Kidney (tissue), 14 donors: Measurements from ENCODE around the gene CNOT4. TPM values are rescaled to one million over a fixed set of nuclear protein-coding genes. Genes with fewer than 3 reads are reported as not detected.
"Not testable (repeated sequence)": the region's sequence is repeated elsewhere in the genome, so short reads cannot be mapped to it uniquely, and the experiment has no call there.

Source experiments
- DNase-seq, 5 donors: peaks; one replicate each; pipeline ENCODE4 v3.0.0-alpha.2; 2013 to 2020
- FAIRE-seq: peaks from 2 replicates; lab custom pipeline; 2012; peaks lifted over from hg19 to GRCh38; lab: Jason Lieb, UNC
- H3K27ac ChIP-seq, 2 donors: one replicate each; pipeline ENCODE4 v1.7.0; 2013; ENCODE audit warnings: low read depth in 2 of 2, low read length in 2 of 2, inconsistent platforms in 1 of 2
- H3K27me3 ChIP-seq: one replicate; pipeline ENCODE4 v1.7.1; 2013; ENCODE audit warnings: low read length, inconsistent platforms; ENCODE audit not compliant: control insufficient read depth, insufficient read depth
- H3K36me3 ChIP-seq, 3 donors: one replicate each; pipeline versions ENCODE4 v1.7.0 to v1.7.1; 2013; ENCODE audit warnings: low read length in 3 of 3, control low read depth in 1 of 3, inconsistent platforms in 1 of 3; ENCODE audit not compliant: insufficient read depth in 3 of 3, control insufficient read depth in 2 of 3
- H3K4me1 ChIP-seq, 3 donors: one replicate each; pipeline versions ENCODE4 v1.7.0 to v1.7.1; 2013; ENCODE audit warnings: low read length in 3 of 3, inconsistent platforms in 1 of 3, low read depth in 1 of 3; ENCODE audit not compliant: control insufficient read depth in 2 of 3, insufficient read depth in 2 of 3
- H3K4me3 ChIP-seq, 3 donors: one replicate each; pipeline versions ENCODE4 v1.7.0 to v1.8.1; 2013; ENCODE audit warnings: low read length in 3 of 3, control low read depth in 1 of 3, inconsistent platforms in 1 of 3
- H3K9ac ChIP-seq, 3 donors: one replicate each; pipeline versions ENCODE4 v1.7.0 to v1.7.1; 2013; ENCODE audit warnings: low read length in 3 of 3, control low read depth in 1 of 3, inconsistent platforms in 1 of 3
- H3K9me3 ChIP-seq, 3 donors: one replicate each; pipeline versions ENCODE4 v1.7.0 to v1.7.1; 2013; ENCODE audit warnings: low read length in 3 of 3, control low read depth in 1 of 3, inconsistent platforms in 1 of 3; ENCODE audit not compliant: control insufficient read depth in 2 of 3, insufficient read depth in 1 of 3
- CTCF ChIP-seq: IDR thresholded peaks from 3 replicates; pipeline ENCODE4 v1.5.1; 2012; ENCODE audit warnings: mild to moderate bottlenecking, moderate library complexity, borderline replicate concordance; ENCODE audit not compliant: insufficient read depth; ENCODE audit errors: extremely low read depth
- intact Hi-C: fragments of 100-400 bp; cut with DNase I; formaldehyde crosslinking; loops from one replicate; pipeline ENCODE4 v1.11.1; 2022
- polyA plus RNA-seq: library from polyadenylated mRNA; stranded (reverse); fragments of 350-450 nt; fragmentation: Illumina TruSeq; extraction: RNeasy Lipid Tissue Mini Kit (QIAGEN cat#74804); gene quantifications from one replicate; pipeline ENCODE4 v1.2.3, GENCODE V29; 2014; ENCODE audit warnings: low read depth, low replicate concordance; ENCODE audit not compliant: insufficient read depth
- total RNA-seq: library from RNA; stranded (reverse); fragmentation: NEBNext Ultra II Directional; extraction: Animal tissue kit (Norgen Biotek cat#: 25700); gene quantifications from one replicate; pipeline ENCODE4 v1.2.1, GENCODE V29; 2021
- donor health status: control.
- donor health status: control.
- donor health status: control.
- donor health status: control.
- donor health status: control.
- donor health status: DM: yes; HTN: yes; CAD: no.
- donor health status: Normal renal cell carcinoma (clear cell type).

CNOT4 gene
- total and polyA plus RNA-seq, 2 donors from 2014 or later, result 8.4 to 26.2 TPM

- H3K27ac ChIP-seq, result no peak overlapping the region
- H3K4me1 ChIP-seq, result no peaks in the 10 kb centered on the region
- DNase-seq (no peak), FAIRE-seq (no peak)
- H3K4me3 ChIP-seq, result no peak overlapping the region
- H3K27me3 ChIP-seq, result no peaks in the 10 kb centered on the region
- H3K36me3 ChIP-seq, result no peaks in the 10 kb centered on the region
- H3K9me3 ChIP-seq, result no peaks in the 10 kb centered on the region
- no peak for TF ChIP-seq CTCF
- H3K9ac ChIP-seq, result no peak overlapping the region
- intact Hi-C loops, result no loop called here
Measured at GRCh38 chr7:135355377-135356048, 154.4 kb downstream of the CNOT4 start.

GRCh38 chr7:135353832-135354231 is 156.1 kb downstream of the CNOT4 start:
- no peak for FAIRE-seq
- H3K9ac ChIP-seq, result no peak overlapping the region

GRCh38 chr7:135352285-135352684 is 157.6 kb downstream of the CNOT4 start:
- no peaks in the 10 kb centered on the region for H3K9me3 ChIP-seq
- no peak for DNase-seq
- H3K27me3 ChIP-seq, result no peaks in the 10 kb centered on the region
- TF ChIP-seq CTCF, result no peak
- no peak overlapping the region for H3K4me3 ChIP-seq
- H3K4me1 ChIP-seq, result no peaks in the 10 kb centered on the region
- H3K36me3 ChIP-seq, result no peaks in the 10 kb centered on the region
- intact Hi-C loops, result no loop called here
- H3K27ac ChIP-seq, result no peak overlapping the region
- FAIRE-seq, result no peak
- H3K9ac ChIP-seq, result no peak overlapping the region

More at GRCh38 chr7:135353832-135354231, 156.1 kb downstream of the CNOT4 start:
- Histone ChIP-seq H3K27ac (no peak overlapping the region), H3K4me3 (no peak overlapping the region), H3K27me3 (no peaks in the 10 kb centered on the region), H3K4me1 (no peaks in the 10 kb centered on the region), H3K36me3 (no peaks in the 10 kb centered on the region), H3K9me3 (no peaks in the 10 kb centered on the region)
- no peak for TF ChIP-seq CTCF
- no peak for DNase-seq
- intact Hi-C loops, result no loop called here

GRCh38 chr7:135351070-135351469 is 158.8 kb downstream of the CNOT4 start:
- H3K4me3 ChIP-seq, H3K4me1 ChIP-seq, DNase-seq, H3K9me3 ChIP-seq, H3K36me3 ChIP-seq, FAIRE-seq, H3K27me3 ChIP-seq, intact Hi-C loops, H3K27ac ChIP-seq, H3K9ac ChIP-seq: not testable (repeated sequence)
